MG63 (cell line): ENCODE results near the gene SPAG7. TPM values are rescaled to one million over a fixed set of nuclear protein-coding genes. Genes with fewer than 3 reads are reported as not detected.
"Not testable (repeated sequence)": the region's sequence is repeated elsewhere in the genome, so short reads cannot be mapped to it uniquely, and the experiment has no call there.

ENCODE experiments used
- DNase-seq: peaks from one replicate; pipeline ENCODE4 v3.0.0-alpha.2; 2020
- H3K27me3 ChIP-seq: fragments of 250-450 bp; sonication (Bioruptor Pico); 2 replicates; pipeline ENCODE4 v1.5.1; 2020; ENCODE audit warnings: mild to moderate bottlenecking, moderate library complexity
- H3K36me3 ChIP-seq: fragments of 250-450 bp; sonication (Bioruptor Pico); 2 replicates; pipeline ENCODE4 v1.5.1; 2020; ENCODE audit warnings: mild to moderate bottlenecking, moderate library complexity
- H3K4me3 ChIP-seq: fragments of 250-450 bp; sonication (Bioruptor Pico); 2 replicates; pipeline ENCODE4 v1.5.1; 2020; ENCODE audit warnings: mild to moderate bottlenecking, moderate library complexity
- H3K9me3 ChIP-seq: fragments of 250-450 bp; sonication (Bioruptor Pico); 2 replicates; pipeline ENCODE4 v1.5.1; 2020; ENCODE audit warnings: mild to moderate bottlenecking, moderate library complexity
- total RNA-seq: library from RNA; depleted of rRNA; stranded (reverse); fragments of >200 nt; shearing (Covaris generic); gene quantifications from 2 replicates; pipeline ENCODE4 v1.2.3, GENCODE V29; 2014; ENCODE audit warnings: low replicate concordance; rRNA removed

Gene SPAG7
- total RNA-seq, 1 experiment from 2014 or later: 32.2 TPM

DNA sequence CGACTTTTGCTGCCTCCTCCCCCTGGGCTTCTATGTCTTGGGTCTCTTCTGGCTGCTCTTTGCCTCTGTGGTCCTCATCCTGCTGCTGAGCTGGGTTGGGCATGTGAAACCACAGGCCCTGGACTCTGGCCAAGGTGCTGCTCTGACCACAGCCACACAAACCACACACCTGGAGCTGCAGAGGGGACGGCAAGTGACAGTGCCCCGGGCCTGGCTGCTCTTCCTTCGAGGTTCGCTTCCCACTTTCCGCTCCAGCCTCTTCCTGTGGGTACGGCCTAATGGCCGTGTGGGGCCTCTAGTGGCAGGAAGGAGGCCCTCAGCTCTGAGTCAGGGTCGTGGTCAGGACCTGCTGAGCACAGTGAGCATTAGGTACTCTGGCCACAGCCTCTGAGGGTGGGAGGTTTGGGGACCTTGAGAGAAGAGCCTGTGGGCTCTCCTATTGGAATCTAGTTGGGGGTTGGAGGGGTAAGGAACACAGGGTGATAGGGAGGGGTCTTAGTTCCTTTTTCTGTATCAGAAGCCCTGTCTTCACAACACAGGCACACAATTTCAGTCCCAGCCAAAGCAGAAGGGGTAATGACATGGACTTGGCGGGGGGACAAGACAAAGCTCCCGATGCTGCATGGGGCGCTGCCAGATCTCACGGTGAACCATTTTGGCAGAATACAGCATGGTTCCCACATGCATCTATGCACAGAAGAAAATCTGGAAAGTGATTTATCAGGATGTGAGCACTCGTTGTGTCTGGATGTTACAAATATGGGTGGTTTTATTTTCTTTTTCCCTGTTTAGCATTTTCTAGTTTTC, 33.2 kb downstream of the SPAG7 start:
- Histone ChIP-seq H3K27me3 (no peaks in the 10 kb centered on the region), H3K4me3 (no peak overlapping the region), H3K36me3 (peaks cover 4% of the 10 kb centered on the region), H3K9me3 (no peaks in the 10 kb centered on the region)
- DNase-seq: no peak

DNA sequence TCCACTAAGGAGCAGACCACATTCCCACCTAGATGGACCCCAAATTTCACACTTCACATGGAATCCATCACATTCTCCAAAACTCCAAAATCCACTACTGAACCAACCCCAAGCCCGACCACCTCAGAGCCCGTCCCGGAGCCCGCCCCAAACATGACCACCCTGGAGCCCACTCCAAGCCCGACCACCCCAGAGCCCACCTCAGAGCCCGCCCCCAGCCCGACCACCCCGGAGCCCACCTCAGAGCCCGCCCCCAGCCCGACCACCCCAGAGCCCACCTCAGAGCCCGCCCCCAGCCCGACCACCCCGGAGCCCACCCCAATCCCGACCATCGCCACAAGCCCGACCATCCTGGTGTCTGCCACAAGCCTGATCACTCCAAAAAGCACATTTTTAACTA, 34.0 kb downstream of the SPAG7 start:
- Histone ChIP-seq H3K27me3 (no peaks in the 10 kb centered on the region), H3K36me3 (peaks cover 4% of the 10 kb centered on the region), H3K4me3 (no peak overlapping the region), H3K9me3 (no peaks in the 10 kb centered on the region)
- no peak for DNase-seq

GRCh38 chr17:4932756-4933155, 34.9 kb downstream of the SPAG7 start:
- no peak for DNase-seq
- Histone ChIP-seq H3K4me3 (no peak overlapping the region), H3K9me3 (no peaks in the 10 kb centered on the region), H3K36me3 (peaks cover 4% of the 10 kb centered on the region), H3K27me3 (no peaks in the 10 kb centered on the region)

DNA sequence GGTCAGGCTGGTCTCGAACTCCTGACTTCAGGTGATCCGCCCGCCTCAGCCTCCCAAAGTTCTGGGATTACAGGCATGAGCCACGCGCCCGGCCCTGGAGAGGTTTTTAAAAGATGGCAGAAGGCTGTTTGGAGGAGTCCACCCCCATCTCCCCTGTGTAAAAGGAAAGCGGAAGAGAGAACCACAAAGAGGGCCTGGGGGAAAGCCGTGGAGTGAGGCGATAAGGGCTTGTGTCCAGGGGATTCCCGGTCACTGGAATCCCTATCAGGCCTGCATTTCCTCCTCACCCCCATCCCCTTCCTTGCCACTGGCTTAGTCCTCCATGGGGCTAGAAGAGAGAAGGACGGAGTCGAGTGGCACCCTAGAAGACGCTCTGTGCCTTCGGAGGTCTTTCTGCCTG, 35.7 kb downstream of the SPAG7 start, which contains the start of gene GP1BA:
Gene GP1BA, plus strand, starts transcription at position 315 of the 400 bp plus-strand sequence. CDS start 328 bp downstream, outside the sequence.
- no peak for DNase-seq
- Histone ChIP-seq H3K36me3 (no peaks in the 10 kb centered on the region; the same call in 1 of the 2 replicates), H3K4me3 (no peak within 1 kb of the TSS), H3K27me3 (no peaks in the 10 kb centered on the region), H3K9me3 (no peaks in the 10 kb centered on the region)

GRCh38 chr17:4928881-4929280, 38.7 kb downstream of the SPAG7 start:
- Histone ChIP-seq H3K36me3 (no peaks in the 10 kb centered on the region; the same call in 1 of the 2 replicates), H3K9me3 (no peaks in the 10 kb centered on the region)
- DNase-seq: no peak

DNA sequence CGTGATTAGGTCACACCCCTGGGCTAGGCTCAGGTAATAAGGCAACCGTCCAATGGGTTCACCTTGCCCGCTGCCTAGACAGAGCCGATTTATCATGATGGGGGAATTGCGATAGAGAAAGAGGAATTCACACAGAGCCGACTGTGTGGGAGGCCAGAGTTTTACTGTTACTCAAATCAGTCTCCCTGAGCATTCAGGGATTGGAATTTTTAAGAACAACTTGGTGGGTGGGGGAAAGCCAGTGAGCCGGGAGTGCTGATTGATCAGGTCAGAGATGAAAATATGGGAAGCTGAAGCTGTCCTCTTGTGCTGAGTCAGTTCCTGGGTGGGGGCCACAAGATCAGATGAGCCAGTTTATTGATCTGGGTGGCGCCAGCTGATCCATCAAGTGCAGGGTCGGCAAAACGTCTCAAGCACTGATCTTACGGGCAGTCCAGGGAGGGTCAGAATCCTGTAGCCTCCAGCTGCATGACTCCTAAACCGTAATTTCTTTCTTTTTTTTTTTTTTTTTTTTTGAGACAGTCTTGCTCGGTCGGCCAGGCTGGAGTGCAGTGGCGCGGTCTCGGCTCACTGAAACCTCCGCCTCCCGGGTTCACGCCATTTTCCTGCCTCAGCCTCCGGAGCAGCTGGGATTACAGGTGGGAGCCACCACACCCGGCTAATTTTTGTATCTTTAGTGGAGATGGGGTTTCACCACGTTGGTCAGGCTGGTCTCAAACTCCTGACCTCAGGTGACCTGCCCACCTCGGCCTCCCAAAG, 40.9 kb downstream of the SPAG7 start:
- H3K36me3 ChIP-seq, H3K27me3 ChIP-seq, H3K9me3 ChIP-seq, H3K4me3 ChIP-seq, DNase-seq: not testable (repeated sequence)

More at GRCh38 chr17:4928881-4929280, 38.7 kb downstream of the SPAG7 start:
- no peaks in the 10 kb centered on the region for H3K27me3 ChIP-seq
- no peak overlapping the region for H3K4me3 ChIP-seq

DNA sequence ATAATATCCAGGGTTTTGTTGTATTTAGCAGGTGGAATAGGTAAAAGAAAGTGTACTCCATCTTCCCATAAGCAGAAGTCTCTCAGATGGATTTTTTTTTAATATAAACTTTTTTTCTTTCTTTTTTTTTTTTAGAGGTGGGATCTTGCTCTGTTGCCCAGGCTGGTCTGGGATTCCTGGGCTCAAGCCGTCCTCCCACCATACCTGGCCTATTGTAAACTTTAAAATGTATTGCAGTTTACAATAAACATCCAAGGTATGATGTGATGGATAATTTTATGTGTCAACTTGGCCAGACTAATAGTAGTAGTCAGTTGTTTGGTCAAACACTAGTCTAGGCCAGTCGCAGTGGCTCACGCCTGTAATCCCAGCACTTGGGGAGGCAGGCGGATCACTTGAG, 46.3 kb downstream of the SPAG7 start:
- DNase-seq: no peak
- Histone ChIP-seq H3K27me3 (no peaks in the 10 kb centered on the region), H3K9me3 (no peaks in the 10 kb centered on the region), H3K36me3 (no peaks in the 10 kb centered on the region), H3K4me3 (no peak overlapping the region)

DNA sequence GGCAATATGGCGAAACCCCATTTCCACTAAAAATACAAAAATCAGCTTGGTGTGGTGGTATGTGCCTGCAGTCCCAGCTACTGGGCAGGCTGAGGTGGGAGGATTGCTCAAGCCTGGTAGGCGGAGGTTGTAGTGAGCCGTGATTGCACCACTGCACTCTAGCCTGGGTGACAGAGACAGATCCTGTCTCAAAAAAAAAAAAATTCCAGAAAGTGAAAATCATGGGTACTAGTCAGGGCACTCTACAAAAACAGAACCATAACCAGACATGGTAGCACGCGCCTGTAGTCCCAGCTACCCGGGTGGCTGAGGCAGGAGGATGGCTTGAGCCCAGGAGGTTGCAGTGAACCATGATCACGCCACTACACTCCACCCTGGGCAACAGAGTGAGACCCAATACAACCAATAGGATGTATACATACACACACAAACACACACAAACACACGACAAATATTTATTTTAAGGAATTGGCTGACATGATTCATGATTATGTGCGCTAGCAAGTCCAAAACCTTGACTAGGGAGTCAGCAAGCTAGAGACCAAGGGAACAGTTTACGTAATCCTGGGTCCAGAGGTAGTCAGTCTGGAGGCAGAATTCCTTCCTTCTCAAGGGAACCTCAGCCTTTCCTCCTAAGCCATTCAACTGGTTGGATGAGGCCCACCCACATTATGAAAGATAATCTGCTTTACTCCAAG, 47.1 kb downstream of the SPAG7 start:
- Histone ChIP-seq H3K4me3 (no peak overlapping the region), H3K27me3 (no peaks in the 10 kb centered on the region), H3K36me3 (no peaks in the 10 kb centered on the region), H3K9me3 (no peaks in the 10 kb centered on the region)
- DNase-seq: no peak

- Histone ChIP-seq H3K4me3 (no peak overlapping the region), H3K9me3 (no peaks in the 10 kb centered on the region), H3K27me3 (no peaks in the 10 kb centered on the region), H3K36me3 (no peaks in the 10 kb centered on the region)
- DNase-seq: no peak
Measured at GRCh38 chr17:4919511-4920047, 48.0 kb downstream of the SPAG7 start.

DNA sequence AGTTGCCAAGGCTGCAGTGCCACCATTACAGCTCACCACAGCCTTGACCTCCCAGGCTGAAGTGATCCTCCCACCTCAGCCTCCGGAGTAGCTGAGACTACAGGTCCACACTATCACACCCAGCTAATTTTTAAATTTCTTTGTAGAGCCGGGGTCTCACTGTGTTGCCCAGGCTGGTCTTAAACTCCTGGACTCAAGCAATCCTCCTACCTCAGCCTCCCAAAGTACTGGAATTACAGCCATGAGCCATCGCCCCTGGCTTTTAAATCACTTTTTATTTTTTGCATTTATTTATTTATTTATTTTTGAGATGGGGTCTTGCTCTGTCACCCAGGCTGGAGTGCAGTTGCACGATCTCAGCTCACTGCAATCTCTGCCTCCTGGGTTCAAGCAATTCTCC, 53.1 kb downstream of the SPAG7 start:
- not testable (repeated sequence) for H3K27me3 ChIP-seq, H3K36me3 ChIP-seq, DNase-seq, H3K9me3 ChIP-seq, H3K4me3 ChIP-seq

- no peak for DNase-seq
- H3K36me3 ChIP-seq: no peaks in the 10 kb centered on the region
- no peaks in the 10 kb centered on the region for H3K27me3 ChIP-seq
- no peak overlapping the region for H3K4me3 ChIP-seq
- no peaks in the 10 kb centered on the region for H3K9me3 ChIP-seq
Measured at GRCh38 chr17:4913994-4914393, 53.6 kb downstream of the SPAG7 start.

Other genes starting within 250 kb of the SPAG7 start
- 13.2 and 19.4 TPM in 2 replicates for gene MED11, start 236.4 kb downstream of the SPAG7 start, total RNA-seq
- gene ZMYND15, start 228.0 kb downstream of the SPAG7 start, total RNA-seq: 0.30 and 0.33 TPM in 2 replicates
- 1.8 and 3.7 TPM in 2 replicates for gene CXCL16, start 227.9 kb downstream of the SPAG7 start, total RNA-seq
- gene TM4SF5, start 195.9 kb downstream of the SPAG7 start, total RNA-seq: not detected in 2 replicates
- gene VMO1, start 181.5 kb downstream of the SPAG7 start, total RNA-seq: not detected in 2 replicates
- gene GLTPD2, start 178.9 kb downstream of the SPAG7 start, total RNA-seq: not detected in 2 replicates
- gene PSMB6, start 171.7 kb downstream of the SPAG7 start, total RNA-seq: 149 and 177 TPM in 2 replicates
- gene PLD2, start 160.7 kb downstream of the SPAG7 start, total RNA-seq: 3.7 and 5.8 TPM in 2 replicates
- 15.1 and 19.1 TPM in 2 replicates for gene MINK1, start 134.5 kb downstream of the SPAG7 start, total RNA-seq
- 0.16 and 0.94 TPM in 2 replicates for gene C17orf107, start 68.3 kb downstream of the SPAG7 start, total RNA-seq
- 0.07 TPM in 1 of 2 replicates, not detected in the other for gene CHRNE, start 64.7 kb downstream of the SPAG7 start, total RNA-seq
- gene GP1BA, start 35.5 kb downstream of the SPAG7 start, total RNA-seq: not detected in 2 replicates
- 48.0 and 87.3 TPM in 2 replicates for gene SLC25A11, start 27.8 kb downstream of the SPAG7 start, total RNA-seq
- 20.4 and 29.9 TPM in 2 replicates for gene RNF167, start 27.5 kb downstream of the SPAG7 start, total RNA-seq
- 182 and 263 TPM in 2 replicates for gene PFN1, start 19.3 kb downstream of the SPAG7 start, total RNA-seq
- 1.3 TPM in 1 of 2 replicates, not detected in the other for gene ENO3, start 16.7 kb downstream of the SPAG7 start, total RNA-seq
- 1.9 and 5.6 TPM in 2 replicates for gene CAMTA2, start 19.9 kb upstream of the SPAG7 start, total RNA-seq
- gene INCA1, start 29.7 kb upstream of the SPAG7 start, total RNA-seq: not detected in 2 replicates
- gene KIF1C, start 30.1 kb upstream of the SPAG7 start, total RNA-seq: 19.1 and 58.1 TPM in 2 replicates
- not detected in 2 replicates for gene SLC52A1, start 67.6 kb upstream of the SPAG7 start, total RNA-seq
- gene ZFP3, start 110.7 kb upstream of the SPAG7 start, total RNA-seq: 0.40 and 1.4 TPM in 2 replicates
- gene ZNF232, start 144.1 kb upstream of the SPAG7 start, total RNA-seq: 10.7 and 15.9 TPM in 2 replicates
- gene USP6, start 148.2 kb upstream of the SPAG7 start, total RNA-seq: not detected in 2 replicates
- 3.0 and 3.1 TPM in 2 replicates for gene ZNF594, start 224.1 kb upstream of the SPAG7 start, total RNA-seq